GM18951 (cell line): ENCODE measurements around the gene UQCR10.

Experiments used
- POLR2A ChIP-seq: IDR thresholded peaks from 4 replicates; pipeline ENCODE4 v1.6.1; 2011; ENCODE audit warnings: mild to moderate bottlenecking; ENCODE audit not compliant: insufficient read length, insufficient read depth; ENCODE audit errors: extremely low read depth
- in situ Hi-C: fragments of 300-500 bp; cut with MboI; formaldehyde crosslinking; loops from one replicate; pipeline ENCODE4 v1.12.0; 2022; ENCODE audit warnings: low sequenced_read_pairs, mixed read lengths, inconsistent platforms; ENCODE audit not compliant: unreplicated experiment

Gene UQCR10

GRCh38 chr22:29758068-29758622 is 9.0 kb upstream of the UQCR10 start:
- in situ Hi-C loops, result no loop called here

GRCh38 chr22:29758959-29759358 is 8.2 kb upstream of the UQCR10 start:
- no peak for TF ChIP-seq POLR2A
- in situ Hi-C loops, result no loop called here

More at GRCh38 chr22:29758068-29758622, 9.0 kb upstream of the UQCR10 start:
- no peak for TF ChIP-seq POLR2A

GRCh38 chr22:29762263-29762662 is 4.9 kb upstream of the UQCR10 start:
- in situ Hi-C loops, result no loop called here
- TF ChIP-seq POLR2A, result no peak

- TF ChIP-seq POLR2A, result no peak
- in situ Hi-C loops, result no loop called here
Measured at GRCh38 chr22:29765905-29766631, 1.1 kb upstream of the UQCR10 start.

GRCh38 chr22:29766632-29767170 is 468 bp upstream of the UQCR10 start, which contains the start of gene ZMAT5:
ZMAT5 (minus strand) TSS chr22:29767007; CDS start chr22:29748544, 18,463 bp downstream.
- in situ Hi-C loops, result no loop called here
- TF ChIP-seq POLR2A, result peak; percentile 55

- no peak for TF ChIP-seq POLR2A
- in situ Hi-C loops, result no loop called here
Measured at GRCh38 chr22:29768052-29768693, 1.0 kb downstream of the UQCR10 start.

- in situ Hi-C loops, result no loop called here
- no peak for TF ChIP-seq POLR2A
Measured at GRCh38 chr22:29769723-29770321, 2.7 kb downstream of the UQCR10 start.

- in situ Hi-C loops, result no loop called here
- TF ChIP-seq POLR2A, result no peak
Measured at GRCh38 chr22:29772170-29772641, 5.0 kb downstream of the UQCR10 start.

GRCh38 chr22:29773233-29773632 is 6.1 kb downstream of the UQCR10 start:
- no peak for TF ChIP-seq POLR2A
- in situ Hi-C loops, result no loop called here

GRCh38 chr22:29780220-29780619 is 13.1 kb downstream of the UQCR10 start:
- no peak for TF ChIP-seq POLR2A
- in situ Hi-C loops, result no loop called here

GRCh38 chr22:29780748-29781676 is 13.8 kb downstream of the UQCR10 start:
- TF ChIP-seq POLR2A, result no peak
- in situ Hi-C loops, result no loop called here
